IPS DF 19.7 (cell line): ENCODE measurements around the gene GNAO1.

ENCODE experiments used
- DNase-seq: peaks from one replicate; pipeline ENCODE4 v3.0.0-alpha.2; 2013; ENCODE audit warnings: low read depth, low spot score

Gene GNAO1

GRCh38 chr16:56332464-56333079, 141.3 kb downstream of the GNAO1 start:
- peak; percentile 30 for DNase-seq

GRCh38 chr16:56334761-56335160, 143.5 kb downstream of the GNAO1 start:
- DNase-seq: no peak

GRCh38 chr16:56336071-56336688, 144.9 kb downstream of the GNAO1 start:
- no peak for DNase-seq

GRCh38 chr16:56336711-56337110, 145.4 kb downstream of the GNAO1 start:
- no peak for DNase-seq

GRCh38 chr16:56337131-56337857, 146.0 kb downstream of the GNAO1 start:
- DNase-seq: no peak

- DNase-seq: no peak
Measured at GRCh38 chr16:56337858-56338325, 146.6 kb downstream of the GNAO1 start.

- DNase-seq: no peak
Measured at GRCh38 chr16:56338566-56339318, 147.5 kb downstream of the GNAO1 start.

GRCh38 chr16:56339431-56340195, 148.3 kb downstream of the GNAO1 start:
- DNase-seq: no peak

- DNase-seq: no peak
Measured at GRCh38 chr16:56340416-56340815, 149.1 kb downstream of the GNAO1 start.

- no peak for DNase-seq
Measured at GRCh38 chr16:56340864-56341365, 149.6 kb downstream of the GNAO1 start.

- no peak for DNase-seq
Measured at GRCh38 chr16:56341656-56342399, 150.5 kb downstream of the GNAO1 start.

- no peak for DNase-seq
Measured at GRCh38 chr16:56343661-56344517, 152.6 kb downstream of the GNAO1 start.

- DNase-seq: no peak
Measured at GRCh38 chr16:56344518-56345405, 153.5 kb downstream of the GNAO1 start.

GRCh38 chr16:56345406-56346050, 154.2 kb downstream of the GNAO1 start:
- no peak for DNase-seq

- no peak for DNase-seq
Measured at GRCh38 chr16:56346131-56346890, 155.0 kb downstream of the GNAO1 start.

GRCh38 chr16:56347166-56347565, 155.9 kb downstream of the GNAO1 start:
- DNase-seq: no peak

- DNase-seq: no peak
Measured at GRCh38 chr16:56347670-56348069, 156.4 kb downstream of the GNAO1 start.
